Activated CD4-positive, alpha-beta T cell treated with anti-CD3 and anti-CD28 coated beads, Interleukin-2, amount 50 U/mL, for 1 hour (primary cell): ENCODE data around the gene MPEG1.
A peak's percentile ranks its signal among the peaks of the same experiment; 100 is the strongest.

Experiments used
- DNase-seq: peaks from one replicate; pipeline ENCODE4 v3.0.0-alpha.2; 2020

The MPEG1 gene

GRCh38 chr11:59218319-59218718 lies 5.6 kb upstream of the MPEG1 start:
- no peak for DNase-seq

GRCh38 chr11:59216641-59217564 lies 4.2 kb upstream of the MPEG1 start:
- DNase-seq = no peak

- DNase-seq = no peak
Observed at GRCh38 chr11:59214141-59214893, 1.6 kb upstream of the MPEG1 start.

- no peak for DNase-seq
Observed at GRCh38 chr11:59212222-59212621, 505 bp downstream of the MPEG1 start.

GRCh38 chr11:59208956-59209355 lies 3.8 kb downstream of the MPEG1 start:
- DNase-seq = no peak

- peak; percentile 24 for DNase-seq
Observed at GRCh38 chr11:59207988-59208451, 4.7 kb downstream of the MPEG1 start.

- DNase-seq = no peak
Observed at GRCh38 chr11:59206635-59207034, 6.1 kb downstream of the MPEG1 start.

GRCh38 chr11:59205648-59206047 lies 7.1 kb downstream of the MPEG1 start:
- DNase-seq = no peak

GRCh38 chr11:59204746-59205145 lies 8.0 kb downstream of the MPEG1 start:
- DNase-seq = no peak

GRCh38 chr11:59201353-59201752 lies 11.4 kb downstream of the MPEG1 start:
- DNase-seq = no peak

- no peak for DNase-seq
Observed at GRCh38 chr11:59200423-59200746, 12.3 kb downstream of the MPEG1 start.

- no peak for DNase-seq
Observed at GRCh38 chr11:59199546-59200422, 12.9 kb downstream of the MPEG1 start.

GRCh38 chr11:59198726-59199125 lies 14.0 kb downstream of the MPEG1 start:
- no peak for DNase-seq

GRCh38 chr11:59197991-59198390 lies 14.7 kb downstream of the MPEG1 start:
- DNase-seq = no peak

- no peak for DNase-seq
Observed at GRCh38 chr11:59196777-59197176, 15.9 kb downstream of the MPEG1 start.

GRCh38 chr11:59195586-59195985 lies 17.1 kb downstream of the MPEG1 start:
- no peak for DNase-seq

- DNase-seq = no peak
Observed at GRCh38 chr11:59193587-59194130, 19.1 kb downstream of the MPEG1 start.

- no peak for DNase-seq
Observed at GRCh38 chr11:59192446-59193020, 20.2 kb downstream of the MPEG1 start.

- no peak for DNase-seq
Observed at GRCh38 chr11:59191890-59192289, 20.8 kb downstream of the MPEG1 start.

GRCh38 chr11:59191095-59191494 lies 21.6 kb downstream of the MPEG1 start:
- DNase-seq = no peak

- no peak for DNase-seq
Observed at GRCh38 chr11:59189986-59190385, 22.7 kb downstream of the MPEG1 start.

- DNase-seq = no peak
Observed at GRCh38 chr11:59188954-59189353, 23.8 kb downstream of the MPEG1 start.
